Peyer's patch (tissue), 4 donors: Measurements from ENCODE around the gene NIN.

Experiments
- POLR2A ChIP-seq, 2 donors: fragments of 450-650 bp; IDR thresholded peaks; one replicate each; pipeline ENCODE4 v1.5.1; 2017; ENCODE audit warnings: antibody characterized with exemption in 2 of 2, mild to moderate bottlenecking in 2 of 2, moderate library complexity in 2 of 2
- TF ChIP-seq, protein P1 (sequence below), 6 experiments: fragments of 450-650 bp in 4 of 6; fragments of 200-600 bp in 2 of 6; sonication (generic) in 1 of 6; IDR thresholded peaks; one replicate each; pipeline ENCODE4 v1.5.1; 2017 to 2019; ENCODE audit warnings: antibody characterized with exemption in 6 of 6, mild to moderate bottlenecking in 3 of 6, moderate library complexity in 1 of 6

DNA sequence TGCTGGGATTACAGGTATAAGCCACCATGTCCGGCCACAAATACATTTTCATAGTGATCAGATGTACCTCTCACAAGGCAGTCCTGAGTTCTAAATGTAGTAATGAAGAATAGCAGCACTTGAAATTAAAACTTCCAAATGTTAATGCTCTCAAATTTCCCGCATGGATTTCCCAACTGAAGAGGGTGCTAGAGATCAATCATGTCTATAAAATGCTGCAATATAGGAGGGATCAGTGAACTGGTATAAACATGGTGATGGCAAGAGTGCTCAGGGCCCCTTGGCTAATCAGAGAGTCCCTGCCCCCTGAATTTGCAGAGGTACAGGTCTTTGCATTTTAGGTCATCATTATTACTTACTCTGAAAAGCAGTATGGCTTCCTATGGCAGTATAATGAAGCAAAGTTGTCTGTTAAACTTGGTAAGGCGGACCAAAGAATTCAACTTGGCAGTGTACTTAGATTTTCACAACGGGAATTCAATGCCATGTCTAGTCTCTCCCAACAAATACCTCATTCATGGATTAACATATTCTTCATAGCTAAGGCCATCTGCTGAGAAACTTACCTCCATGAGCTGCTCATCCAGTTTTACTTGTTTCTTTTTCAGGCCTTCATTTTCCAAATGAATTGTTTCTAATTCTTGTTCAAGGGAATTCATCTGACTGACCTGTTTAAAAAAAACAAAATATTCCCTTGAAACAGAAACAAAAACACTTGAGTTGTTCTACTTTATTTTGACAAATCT, 95.8 kb downstream of the NIN start:
- TF ChIP-seq, protein P1, sequence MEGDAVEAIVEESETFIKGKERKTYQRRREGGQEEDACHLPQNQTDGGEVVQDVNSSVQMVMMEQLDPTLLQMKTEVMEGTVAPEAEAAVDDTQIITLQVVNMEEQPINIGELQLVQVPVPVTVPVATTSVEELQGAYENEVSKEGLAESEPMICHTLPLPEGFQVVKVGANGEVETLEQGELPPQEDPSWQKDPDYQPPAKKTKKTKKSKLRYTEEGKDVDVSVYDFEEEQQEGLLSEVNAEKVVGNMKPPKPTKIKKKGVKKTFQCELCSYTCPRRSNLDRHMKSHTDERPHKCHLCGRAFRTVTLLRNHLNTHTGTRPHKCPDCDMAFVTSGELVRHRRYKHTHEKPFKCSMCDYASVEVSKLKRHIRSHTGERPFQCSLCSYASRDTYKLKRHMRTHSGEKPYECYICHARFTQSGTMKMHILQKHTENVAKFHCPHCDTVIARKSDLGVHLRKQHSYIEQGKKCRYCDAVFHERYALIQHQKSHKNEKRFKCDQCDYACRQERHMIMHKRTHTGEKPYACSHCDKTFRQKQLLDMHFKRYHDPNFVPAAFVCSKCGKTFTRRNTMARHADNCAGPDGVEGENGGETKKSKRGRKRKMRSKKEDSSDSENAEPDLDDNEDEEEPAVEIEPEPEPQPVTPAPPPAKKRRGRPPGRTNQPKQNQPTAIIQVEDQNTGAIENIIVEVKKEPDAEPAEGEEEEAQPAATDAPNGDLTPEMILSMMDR (IDR thresholded peaks at IDR 0.05): no peak
- no peak for TF ChIP-seq POLR2A (IDR thresholded peaks at IDR 0.05)
